ENCODE results near the gene QRICH2.
"Not testable (repeated sequence)": the region's sequence is repeated elsewhere in the genome, so short reads cannot be mapped to it uniquely, and the experiment has no call there.

QRICH2 gene

GRCh38 chr17:76307966-76308338 is at the start of gene QRICH2:
Gene QRICH2 (minus strand): TSS chr17:76308276. CDS start chr17:76307998, 278 bp downstream.
- no peak for DNase-seq (ENCODE audit: low spot score)

GRCh38 chr17:76357597-76358158 is 49.6 kb upstream of the QRICH2 start:
- no peak for DNase-seq (ENCODE audit: low spot score)

- no peak for DNase-seq (ENCODE audit: low spot score)
These were observed 48.9 kb upstream of the QRICH2 start for GRCh38 chr17:76356803-76357456.

GRCh38 chr17:76354747-76355310 is 46.8 kb upstream of the QRICH2 start:
- DNase-seq (ENCODE audit: low spot score): no peak

GRCh38 chr17:76354317-76354729 is 46.2 kb upstream of the QRICH2 start:
- DNase-seq (ENCODE audit: low spot score): no peak

GRCh38 chr17:76353599-76354316 is 45.7 kb upstream of the QRICH2 start, which contains the start of gene PRPSAP1:
Gene PRPSAP1 (minus strand): TSS chr17:76353916. CDS start chr17:76353703, 213 bp downstream.
- peak; percentile 93 for DNase-seq (ENCODE audit: low spot score)

- DNase-seq (ENCODE audit: low spot score): peak; percentile 47
These were observed 45.0 kb upstream of the QRICH2 start for GRCh38 chr17:76353004-76353598.

GRCh38 chr17:76351526-76352071 is 43.5 kb upstream of the QRICH2 start:
- no peak for DNase-seq (ENCODE audit: low spot score)

GRCh38 chr17:76350463-76350862 is 42.4 kb upstream of the QRICH2 start:
- DNase-seq (ENCODE audit: low spot score): no peak

- DNase-seq (ENCODE audit: low spot score): not testable (repeated sequence)
These were observed 38.9 kb upstream of the QRICH2 start for GRCh38 chr17:76346936-76347335.

- DNase-seq (ENCODE audit: low spot score): no peak
These were observed 37.4 kb upstream of the QRICH2 start for GRCh38 chr17:76345377-76345974.

- no peak for DNase-seq (ENCODE audit: low spot score)
These were observed 35.0 kb upstream of the QRICH2 start for GRCh38 chr17:76343106-76343505.

GRCh38 chr17:76341301-76341700 is 33.2 kb upstream of the QRICH2 start:
- no peak for DNase-seq (ENCODE audit: low spot score)

GRCh38 chr17:76337413-76337777 is 29.3 kb upstream of the QRICH2 start:
- DNase-seq (ENCODE audit: low spot score): no peak

GRCh38 chr17:76336756-76337412 is 28.8 kb upstream of the QRICH2 start:
- DNase-seq (ENCODE audit: low spot score): no peak

GRCh38 chr17:76335716-76336381 is 27.8 kb upstream of the QRICH2 start:
- no peak for DNase-seq (ENCODE audit: low spot score)

GRCh38 chr17:76333673-76334505 is 25.8 kb upstream of the QRICH2 start:
- DNase-seq (ENCODE audit: low spot score): no peak

GRCh38 chr17:76331083-76331482 is 23.0 kb upstream of the QRICH2 start:
- no peak for DNase-seq (ENCODE audit: low spot score)

GRCh38 chr17:76329664-76330063 is 21.6 kb upstream of the QRICH2 start:
- no peak for DNase-seq (ENCODE audit: low spot score)

GRCh38 chr17:76327696-76328095 is 19.6 kb upstream of the QRICH2 start:
- DNase-seq (ENCODE audit: low spot score): no peak
